NB4 (cell line): ENCODE results near the gene SLU7.

ENCODE experiments used
- CTCF ChIP-seq: IDR thresholded peaks from one replicate; pipeline ENCODE4 v1.5.1; 2012; ENCODE audit warnings: low read depth, low read length
- POLR2A ChIP-seq: IDR thresholded peaks from 2 replicates; pipeline ENCODE4 v1.6.1; 2011; ENCODE audit warnings: mild to moderate bottlenecking; ENCODE audit not compliant: insufficient read length; ENCODE audit errors: extremely low read depth

GRCh38 chr5:160361624-160362228, 57.2 kb downstream of the SLU7 start:
- TF ChIP-seq CTCF, result no peak
- TF ChIP-seq POLR2A, result no peak
